ENCODE data around the gene SEC61A1.

SEC61A1 gene

GRCh38 chr3:128113817-128114794, 61.9 kb downstream of the SEC61A1 start:
- DNase-seq (ENCODE audit: low read depth in 3 of 3) = no peak

Data from stimulated activated CD4-positive, alpha-beta T cell treated with anti-CD3 and anti-CD28 coated beads, TNF-alpha, amount 100 ng/mL, for 24 hours (primary cell).